B cell (primary cell): ENCODE results near the gene GSTM3. TPM values are rescaled to one million over a fixed set of nuclear protein-coding genes. Genes with fewer than 3 reads are reported as not detected.

Experiments used
- ATAC-seq: fragments of 200-7000 bp; cut with Tn5 transposase; one replicate; pipeline ENCODE4 v1.10.0; 2021; ENCODE audit warnings: low read depth, mild to moderate bottlenecking, moderate number of reproducible peaks, moderate library complexity
- CTCF ChIA-PET: fragments of 350-600 bp; sonication (Branson Sonifier 250); formaldehyde crosslinking; loops from one replicate; lab custom pipeline; 2021; ENCODE audit warnings: antibody characterized with exemption, inconsistent platforms; lab: Charles Lee
- POLR2A ChIA-PET: fragments of 350-600 bp; sonication (Branson Sonifier 250); formaldehyde crosslinking; loops from one replicate; lab custom pipeline; 2021; ENCODE audit warnings: antibody characterized with exemption; lab: Charles Lee
- DNase-seq: peaks from one replicate; pipeline ENCODE4 v3.0.0; 2013
- H2AFZ ChIP-seq: 2 replicates; pipeline ENCODE4 v1.6.1; 2012; ENCODE audit warnings: mild to moderate bottlenecking, low read depth, low read length; ENCODE audit not compliant: insufficient read depth, poor library complexity, severe bottlenecking
- H3K27ac ChIP-seq, 2 donors: 1 replicate in 1 of 2; 2 replicates in 1 of 2; pipeline ENCODE4 v1.5.1; 2012 to 2013; ENCODE audit warnings: low read length in 2 of 2, mild to moderate bottlenecking in 2 of 2, moderate library complexity in 1 of 2
- H3K27me3 ChIP-seq, 4 experiments: fragments of 200-600 bp in 1 of 4; sonication (generic) in 1 of 4; replicated peaks in 1 of 4; 1 replicate in 2 of 4; 2 replicates in 2 of 4; pipeline versions ENCODE4 v1.6.1 to v1.7.0; 2013 to 2016; ENCODE audit warnings: low read length in 3 of 4, mild to moderate bottlenecking in 2 of 4, mixed read lengths in 1 of 4, moderate library complexity in 1 of 4; ENCODE audit not compliant: insufficient read depth in 4 of 4, control insufficient read depth in 3 of 4; ENCODE audit errors: control extremely low read depth in 1 of 4
- H3K36me3 ChIP-seq, 2 experiments: replicated peaks in 1 of 2; 1 replicate in 1 of 2; 2 replicates in 1 of 2; pipeline versions ENCODE4 v1.6.1 to v1.7.1; 2013; ENCODE audit warnings: low read length in 1 of 2; ENCODE audit not compliant: insufficient read depth in 2 of 2, control insufficient read depth in 1 of 2; ENCODE audit errors: control extremely low read depth in 1 of 2, extremely low read depth in 1 of 2
- H3K4me1 ChIP-seq, 2 donors: fragments of 200-600 bp in 1 of 2; sonication (generic) in 1 of 2; 1 replicate in 1 of 2; 2 replicates in 1 of 2; pipeline versions ENCODE4 v1.5.1 to v1.6.1; 2013 to 2017; ENCODE audit warnings: low read length in 2 of 2; ENCODE audit not compliant: control insufficient read depth in 2 of 2, insufficient read depth in 2 of 2
- H3K4me2 ChIP-seq: replicated peaks from 2 replicates; pipeline ENCODE3; 2012; ENCODE audit warnings: mild to moderate bottlenecking, low read depth, low read length; ENCODE audit not compliant: poor library complexity, severe bottlenecking
- H3K4me3 ChIP-seq, 5 experiments: fragments of 200-600 bp in 1 of 5; sonication (generic) in 1 of 5; 1 replicate in 3 of 5; 2 replicates in 2 of 5; pipeline versions ENCODE4 v1.5.1 to v1.7.0; 2011 to 2016; ENCODE audit warnings: low read length in 4 of 5, mild to moderate bottlenecking in 4 of 5, low read depth in 2 of 5, control low read depth in 1 of 5, moderate library complexity in 1 of 5; ENCODE audit not compliant: insufficient read depth in 1 of 5; ENCODE audit errors: control extremely low read depth in 1 of 5, extremely low read depth in 1 of 5
- H3K79me2 ChIP-seq: fragments of 200-600 bp; sonication (generic); one replicate; pipeline ENCODE4 v1.6.0; 2016; ENCODE audit warnings: low read length; ENCODE audit not compliant: control insufficient read depth, insufficient read depth
- H3K9ac ChIP-seq: fragments of 200-600 bp; sonication (generic); 2 replicates; pipeline ENCODE4 v1.6.1; 2017; ENCODE audit warnings: mild to moderate bottlenecking, low read length, moderate library complexity
- H3K9me3 ChIP-seq, 3 donors: one replicate each; pipeline versions ENCODE4 v1.6.1 to v1.7.1; 2013; ENCODE audit warnings: low read length in 2 of 3; ENCODE audit not compliant: control insufficient read depth in 2 of 3, insufficient read depth in 1 of 3; ENCODE audit errors: control extremely low read depth in 1 of 3
- H4K20me1 ChIP-seq: 2 replicates; pipeline ENCODE4 v1.6.0; 2012; ENCODE audit warnings: mild to moderate bottlenecking, low read length; ENCODE audit not compliant: insufficient read depth, control insufficient read depth, poor library complexity, severe bottlenecking
- H3K27ac Mint-ChIP-seq: one replicate; pipeline ENCODE4 v1.8.0; 2021; ENCODE audit warnings: mixed read lengths
- H3K27me3 Mint-ChIP-seq: one replicate; pipeline ENCODE4 v1.8.0; 2021; ENCODE audit warnings: mixed read lengths
- H3K4me1 Mint-ChIP-seq: one replicate; pipeline ENCODE4 v1.8.0; 2021; ENCODE audit warnings: mixed read lengths
- H3K4me3 Mint-ChIP-seq: one replicate; pipeline ENCODE4 v1.8.0; 2021; ENCODE audit warnings: mixed read lengths
- H3K9me3 Mint-ChIP-seq: one replicate; pipeline ENCODE4 v1.8.0; 2022; ENCODE audit warnings: mixed read lengths; ENCODE audit not compliant: insufficient read depth
- EZH2 ChIP-seq: IDR thresholded peaks from 2 replicates; pipeline ENCODE4 v1.6.1; 2012; ENCODE audit warnings: borderline replicate concordance, low read depth, mild to moderate bottlenecking, moderate library complexity, low read length; ENCODE audit not compliant: insufficient read depth, poor library complexity, severe bottlenecking
- WGBS: methylation state at CpG from one replicate; pipeline ENCODE4 v1.1.5; 2013; ENCODE audit warnings: missing lambda C conversion rate; ENCODE audit not compliant: insufficient coverage; 5-methylcytosine and 5-hydroxymethylcytosine counted together
- intact Hi-C: fragments of 100-400 bp; cut with micrococcal nuclease; formaldehyde crosslinking; loops from one replicate; pipeline ENCODE4 v1.10.0; 2022
- polyA plus RNA-seq: library from polyadenylated mRNA; depleted of rRNA; stranded (reverse); fragments of >200 nt; gene quantifications from 2 replicates; pipeline ENCODE4 v1.2.3, GENCODE V29; 2012
- total RNA-seq, 2 donors: library from RNA; stranded (reverse); fragments of 120-200 nt in 1 of 2; gene quantifications; 1 replicate in 1 of 2; 2 replicates in 1 of 2; pipeline versions ENCODE4 v1.2.3 to v1.2.4, GENCODE V29; 2013 to 2022
- TF ChIP-seq, protein P1 (sequence below): fragments of 200-600 bp; IDR thresholded peaks from one replicate; pipeline ENCODE4 v1.8.0; 2022; ENCODE audit warnings: antibody characterized with exemption, mild to moderate bottlenecking

Gene GSTM3
- total and polyA plus RNA-seq, 2 donors (not counting 1 experiment from before 2014, with no cell fraction given): 1.9 to 2.8 TPM

GRCh38 chr1:109716570-109717090, 24.2 kb downstream of the GSTM3 start:
- no peak overlapping the region for H3K9ac ChIP-seq
- no peak overlapping the region for H3K27ac ChIP-seq
- H3K9me3 Mint-ChIP-seq: no peaks in the 10 kb centered on the region
- WGBS: 100% methylated on average over 2 of the region's 3 CpGs
- no peak overlapping the region for H3K4me2 ChIP-seq
- no peaks in the 10 kb centered on the region for H3K4me1 Mint-ChIP-seq
- H3K4me3 ChIP-seq: no peak overlapping the region
- no peak overlapping the region for H2AFZ ChIP-seq
- DNase-seq: no peak
- peaks cover 0 to 3% (median 0%) of the 10 kb centered on the region in 4 experiments for H3K27me3 ChIP-seq
- H4K20me1 ChIP-seq: no peaks in the 10 kb centered on the region
- H3K79me2 ChIP-seq: no peaks in the 10 kb centered on the region
- ChIA-PET CTCF (no interaction called here), POLR2A (no interaction called here)
- H3K36me3 ChIP-seq: no peaks in the 10 kb centered on the region
- TF ChIP-seq EZH2: no peak
- TF ChIP-seq, protein P1, sequence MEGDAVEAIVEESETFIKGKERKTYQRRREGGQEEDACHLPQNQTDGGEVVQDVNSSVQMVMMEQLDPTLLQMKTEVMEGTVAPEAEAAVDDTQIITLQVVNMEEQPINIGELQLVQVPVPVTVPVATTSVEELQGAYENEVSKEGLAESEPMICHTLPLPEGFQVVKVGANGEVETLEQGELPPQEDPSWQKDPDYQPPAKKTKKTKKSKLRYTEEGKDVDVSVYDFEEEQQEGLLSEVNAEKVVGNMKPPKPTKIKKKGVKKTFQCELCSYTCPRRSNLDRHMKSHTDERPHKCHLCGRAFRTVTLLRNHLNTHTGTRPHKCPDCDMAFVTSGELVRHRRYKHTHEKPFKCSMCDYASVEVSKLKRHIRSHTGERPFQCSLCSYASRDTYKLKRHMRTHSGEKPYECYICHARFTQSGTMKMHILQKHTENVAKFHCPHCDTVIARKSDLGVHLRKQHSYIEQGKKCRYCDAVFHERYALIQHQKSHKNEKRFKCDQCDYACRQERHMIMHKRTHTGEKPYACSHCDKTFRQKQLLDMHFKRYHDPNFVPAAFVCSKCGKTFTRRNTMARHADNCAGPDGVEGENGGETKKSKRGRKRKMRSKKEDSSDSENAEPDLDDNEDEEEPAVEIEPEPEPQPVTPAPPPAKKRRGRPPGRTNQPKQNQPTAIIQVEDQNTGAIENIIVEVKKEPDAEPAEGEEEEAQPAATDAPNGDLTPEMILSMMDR: no peak
- H3K27me3 Mint-ChIP-seq: peaks cover 13% of the 10 kb centered on the region
- peaks cover 0 to 8% of the 10 kb centered on the region in 2 donors for H3K4me1 ChIP-seq
- peaks cover 0 to 4% (median 0%) of the 10 kb centered on the region in 3 donors for H3K9me3 ChIP-seq
- intact Hi-C loops: no loop called here
- H3K4me3 Mint-ChIP-seq: no peak overlapping the region
- no peak overlapping the region for H3K27ac Mint-ChIP-seq
- no peak for ATAC-seq

GRCh38 chr1:109716121-109716520, 24.7 kb downstream of the GSTM3 start:
- Histone ChIP-seq H3K27me3 (peaks cover 0 to 3% (median 0%) of the 10 kb centered on the region in 4 experiments), H3K9me3 (peaks cover 0 to 4% (median 0%) of the 10 kb centered on the region in 3 donors), H3K4me2 (no peak overlapping the region), H3K4me3 (no peak overlapping the region), H4K20me1 (no peaks in the 10 kb centered on the region), H3K27ac (no peak overlapping the region), H3K4me1 (peaks cover 0 to 8% of the 10 kb centered on the region in 2 donors), H3K79me2 (no peaks in the 10 kb centered on the region), H3K36me3 (no peaks in the 10 kb centered on the region), H3K9ac (no peak overlapping the region), H2AFZ (no peak overlapping the region)
- 100% methylated on average over 2 of the region's 3 CpGs for WGBS
- Mint-ChIP-seq H3K4me3 (no peak overlapping the region), H3K9me3 (no peaks in the 10 kb centered on the region), H3K4me1 (no peaks in the 10 kb centered on the region), H3K27ac (no peak overlapping the region), H3K27me3 (peaks cover 13% of the 10 kb centered on the region)
- TF ChIP-seq, protein P1: no peak
- no peak for TF ChIP-seq EZH2
- POLR2A ChIA-PET: no interaction called here
- ATAC-seq: no peak
- CTCF ChIA-PET: no interaction called here
- DNase-seq: no peak
- intact Hi-C loops: no loop called here
